HG03108 (cell line): ENCODE data around the gene PRR36.

Experiments
- ATAC-seq: cut with Tn5 transposase; IDR thresholded peaks from one replicate; pipeline ENCODE4 v1.9.1; 2021; ENCODE audit warnings: moderate library complexity; ENCODE audit not compliant: unreplicated experiment

PRR36 gene

GRCh38 chr19:7848779-7849457 is 25.3 kb downstream of the PRR36 start:
- no peak for ATAC-seq

- no peak for ATAC-seq
Measured at GRCh38 chr19:7847664-7848063, 26.5 kb downstream of the PRR36 start.

- no peak for ATAC-seq
Measured at GRCh38 chr19:7846155-7846646, 28.0 kb downstream of the PRR36 start.

- ATAC-seq: no peak
Measured at GRCh38 chr19:7845390-7846154, 28.6 kb downstream of the PRR36 start.

GRCh38 chr19:7844951-7845350 is 29.2 kb downstream of the PRR36 start:
- ATAC-seq: no peak

- no peak for ATAC-seq
Measured at GRCh38 chr19:7844405-7844804, 29.8 kb downstream of the PRR36 start.

GRCh38 chr19:7843521-7843920 is 30.7 kb downstream of the PRR36 start:
- ATAC-seq: no peak

DNA sequence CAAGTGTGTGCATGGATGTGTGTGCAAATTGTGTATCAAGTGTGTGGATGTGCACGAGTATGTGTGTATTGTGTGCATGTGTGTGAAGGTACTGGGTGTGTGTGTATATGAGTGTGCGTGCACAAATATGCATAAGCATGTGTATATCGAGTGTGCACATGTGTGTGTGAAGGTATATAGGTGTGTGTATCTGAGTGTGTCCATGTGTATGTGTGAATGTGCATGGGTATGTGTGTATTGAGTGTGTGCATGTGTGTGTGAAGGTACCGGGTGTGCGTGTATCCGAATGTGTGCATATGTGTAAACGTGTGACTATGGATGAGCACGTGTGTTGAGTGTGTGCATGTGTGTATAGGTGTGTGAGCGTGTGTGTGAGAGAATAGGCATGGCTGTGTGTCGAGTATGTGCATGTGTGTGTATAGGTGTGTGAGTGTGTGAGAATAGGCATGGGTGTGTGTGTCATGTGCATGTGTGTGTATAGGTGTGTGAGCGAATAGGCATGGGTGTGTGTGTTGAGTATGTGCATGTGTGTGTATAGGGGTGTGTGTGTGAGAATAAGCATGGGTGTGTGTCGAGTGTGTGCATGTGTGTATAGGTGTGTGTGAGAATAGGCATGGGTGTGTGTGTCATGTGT is 31.4 kb downstream of the PRR36 start:
- ATAC-seq: no peak

DNA sequence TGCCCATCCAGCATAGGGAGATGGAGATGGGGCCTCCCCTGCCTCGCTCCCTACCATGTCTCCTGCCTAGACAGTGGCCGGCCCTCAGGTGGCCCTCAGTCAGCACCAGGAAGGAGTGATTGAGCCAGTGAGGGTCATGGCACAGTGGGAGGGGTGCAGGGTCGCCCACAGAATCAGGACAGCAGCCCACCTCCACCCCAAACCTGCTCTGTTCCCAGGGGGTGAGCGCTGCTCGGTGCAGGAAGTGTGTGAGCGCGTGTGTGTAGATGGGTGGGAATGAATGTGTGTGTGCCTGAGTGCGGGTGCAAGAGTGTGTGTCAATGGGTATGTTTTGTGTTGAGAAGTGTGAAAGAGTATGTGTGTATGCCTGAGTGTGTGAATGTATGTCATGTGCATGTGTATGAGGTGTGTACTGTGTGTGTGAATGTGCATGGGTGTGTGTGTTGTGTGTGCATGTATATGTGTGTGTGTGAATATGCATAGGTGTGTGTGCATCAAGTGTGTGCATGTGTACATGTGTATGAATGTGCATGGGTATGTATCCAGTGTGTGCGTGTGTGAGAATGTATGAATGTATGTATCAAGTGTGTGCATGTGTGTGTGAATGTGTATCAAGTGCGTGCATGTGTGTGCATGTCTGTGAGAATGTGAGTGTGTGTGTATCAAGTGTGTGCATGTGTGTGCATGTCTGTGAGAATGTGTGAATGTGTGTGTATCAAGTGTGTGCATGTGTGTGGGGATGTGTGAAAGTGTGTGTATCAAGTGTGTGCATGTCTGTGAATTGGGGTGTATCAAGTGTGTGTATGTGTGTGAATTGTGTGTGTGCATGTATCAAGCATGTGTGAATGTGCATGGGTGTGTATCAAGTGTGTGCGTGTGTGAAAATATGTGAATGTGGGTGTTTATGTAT is 32.2 kb downstream of the PRR36 start:
- ATAC-seq: no peak

- ATAC-seq: no peak
Measured at GRCh38 chr19:7840629-7841028, 33.6 kb downstream of the PRR36 start.

GRCh38 chr19:7839476-7839875 is 34.7 kb downstream of the PRR36 start:
- no peak for ATAC-seq

DNA sequence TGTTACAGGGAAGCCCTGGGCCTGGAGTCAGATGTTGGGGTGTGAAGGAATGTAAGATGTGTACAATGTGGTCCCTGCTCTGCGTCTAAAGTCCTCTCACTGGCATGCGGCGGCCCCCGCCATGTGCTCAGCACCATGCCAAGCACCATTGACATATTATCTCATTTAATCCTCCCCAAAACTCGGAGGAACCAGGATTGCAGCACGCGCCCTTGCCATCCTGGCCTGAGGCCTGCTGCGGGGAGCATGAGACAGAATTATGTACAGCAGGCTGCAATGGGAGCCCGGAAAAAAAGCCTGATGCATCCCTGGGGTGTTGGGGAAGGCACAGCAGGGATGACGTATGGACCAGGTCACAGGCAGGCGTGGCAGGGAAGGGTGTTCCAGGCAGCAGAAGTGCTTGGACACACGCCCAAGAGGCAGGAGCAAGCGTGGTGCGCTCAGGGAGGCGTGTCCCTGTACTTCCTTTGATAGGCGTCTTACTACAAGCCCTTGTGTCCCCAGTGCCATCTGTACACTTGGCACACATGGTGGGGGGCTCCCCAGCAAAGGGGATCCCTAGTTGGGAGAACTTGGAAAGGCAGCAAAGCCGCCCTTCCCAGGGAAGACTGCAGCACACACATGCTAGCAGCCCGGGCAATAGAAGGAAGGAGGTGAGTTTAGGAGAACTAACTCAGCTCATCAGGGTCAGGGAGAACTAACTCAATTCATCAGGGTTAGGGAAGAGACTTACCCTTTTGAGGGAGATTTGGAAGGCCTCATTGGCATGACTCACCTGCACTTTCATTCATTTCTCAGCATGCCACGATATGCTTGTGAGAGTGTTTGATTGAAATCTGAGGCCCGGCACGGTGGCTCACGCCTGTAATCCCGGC is 40.7 kb downstream of the PRR36 start:
- no peak for ATAC-seq

GRCh38 chr19:7832781-7833180 is 41.4 kb downstream of the PRR36 start:
- ATAC-seq: no peak

- no peak for ATAC-seq
Measured at GRCh38 chr19:7832009-7832408, 42.2 kb downstream of the PRR36 start.

GRCh38 chr19:7831452-7831851 is 42.7 kb downstream of the PRR36 start:
- ATAC-seq: no peak

DNA sequence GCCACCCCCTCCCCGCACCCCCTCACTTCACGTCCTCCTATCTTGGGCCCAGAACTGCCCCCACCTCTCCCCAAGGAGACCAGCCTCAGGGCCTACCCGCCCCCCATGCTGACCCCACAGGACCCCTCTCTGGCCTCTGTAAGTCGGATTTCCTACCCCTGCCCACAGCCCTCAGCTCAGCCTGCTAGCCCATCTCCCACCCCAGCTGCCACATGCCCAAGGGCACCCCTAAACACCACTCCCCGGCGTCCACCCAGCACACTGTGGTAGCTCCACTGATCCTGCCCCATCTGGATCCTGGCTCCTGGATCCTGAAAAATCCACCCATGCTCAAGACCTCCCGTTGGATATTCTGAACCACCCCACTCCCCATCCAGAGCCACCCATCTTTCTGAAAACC is 43.4 kb downstream of the PRR36 start:
- no peak for ATAC-seq

- no peak for ATAC-seq
Measured at GRCh38 chr19:7830272-7830771, 43.9 kb downstream of the PRR36 start.

DNA sequence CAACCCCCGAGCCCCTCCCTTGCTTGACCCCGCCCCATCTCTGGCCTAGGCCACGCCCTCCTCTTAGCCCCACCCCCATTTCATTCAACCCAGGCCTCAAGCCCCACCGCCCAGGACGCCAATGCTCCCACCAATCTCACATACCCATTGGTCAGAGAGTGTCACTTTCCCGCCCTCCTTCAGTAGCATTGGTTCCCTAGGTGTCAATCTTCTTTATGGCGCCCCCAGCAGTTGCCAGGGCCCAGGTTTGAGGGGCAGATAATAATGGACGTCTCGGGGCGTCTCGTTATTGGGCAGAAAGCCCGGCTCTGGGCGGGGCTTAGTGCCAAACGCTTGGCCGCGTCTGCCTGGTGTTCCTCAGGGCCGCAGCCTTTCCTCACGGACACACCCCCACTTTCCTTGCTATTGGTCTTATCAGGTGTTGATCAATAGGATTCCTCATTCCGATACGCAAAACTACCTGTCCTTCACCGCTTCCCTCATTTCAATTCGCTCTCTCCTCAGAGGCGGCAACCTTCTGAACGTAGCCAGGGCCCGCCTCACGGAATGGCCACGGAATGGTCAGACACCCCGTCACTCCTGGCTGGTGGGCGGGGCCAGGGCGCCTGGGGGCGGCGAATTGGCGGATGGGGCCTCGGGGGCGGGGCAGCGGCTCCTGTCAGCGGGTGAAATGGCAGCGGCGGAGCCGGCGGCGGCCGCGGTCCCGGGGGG is 44.5 kb downstream of the PRR36 start, which contains the start of gene EVI5L:
Gene EVI5L (plus strand): TSS at position 658 of the 711 bp plus-strand sequence. CDS start 16,325 bp downstream, outside the sequence.
- peak; percentile 81 for ATAC-seq

- no peak for ATAC-seq
Measured at GRCh38 chr19:7829166-7829520, 45.0 kb downstream of the PRR36 start.
